ENCODE measurements around the gene EYA2.

DNA sequence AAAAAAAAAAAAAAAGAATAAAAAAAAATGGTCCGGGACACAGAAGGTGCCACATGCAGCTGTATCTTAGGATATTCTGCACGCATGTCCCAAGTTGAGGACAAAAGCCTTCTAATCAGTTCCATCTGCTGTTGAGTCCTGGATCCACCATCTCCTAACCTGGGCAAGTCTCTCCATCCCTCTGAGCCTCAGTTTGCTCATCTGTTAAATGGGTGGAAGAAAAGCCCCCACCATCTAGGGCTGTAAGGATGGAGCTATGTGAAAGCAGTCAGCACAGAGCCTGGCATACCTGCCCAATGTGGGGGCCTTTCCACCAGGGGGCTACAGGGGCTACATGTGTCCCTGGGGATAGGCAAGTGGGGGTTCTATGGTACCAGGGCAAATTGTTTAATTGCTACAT is 253.4 kb downstream of the EYA2 start:
- TF ChIP-seq YY1 (IDR thresholded peaks at IDR 0.05; ENCODE audit: insufficient read depth, insufficient read length) (no peak), ZNF274 (IDR thresholded peaks at IDR 0.05; ENCODE audit: low read depth, low read length) (no peak), SUZ12 (IDR thresholded peaks at IDR 0.05; ENCODE audit: extremely low read depth, insufficient read depth, insufficient read length) (no peak)
